Forelimb muscle (tissue), 1 donor: ENCODE results near the gene WSCD2. TPM values are rescaled to one million over a fixed set of nuclear protein-coding genes. Genes with fewer than 3 reads are reported as not detected.

Experiments
- DNase-seq: peaks from one replicate; pipeline ENCODE4 v3.0.0-alpha.2; 2013; ENCODE audit warnings: low read depth
- polyA plus RNA-seq: library from polyadenylated mRNA; unstranded; fragments of 120-200 nt; gene quantifications from one replicate; pipeline ENCODE4 v1.2.1, GENCODE V29; 2013; ENCODE audit not compliant: insufficient read length

Gene WSCD2
- polyA plus RNA-seq, 1 donor: 1.9 TPM

DNA sequence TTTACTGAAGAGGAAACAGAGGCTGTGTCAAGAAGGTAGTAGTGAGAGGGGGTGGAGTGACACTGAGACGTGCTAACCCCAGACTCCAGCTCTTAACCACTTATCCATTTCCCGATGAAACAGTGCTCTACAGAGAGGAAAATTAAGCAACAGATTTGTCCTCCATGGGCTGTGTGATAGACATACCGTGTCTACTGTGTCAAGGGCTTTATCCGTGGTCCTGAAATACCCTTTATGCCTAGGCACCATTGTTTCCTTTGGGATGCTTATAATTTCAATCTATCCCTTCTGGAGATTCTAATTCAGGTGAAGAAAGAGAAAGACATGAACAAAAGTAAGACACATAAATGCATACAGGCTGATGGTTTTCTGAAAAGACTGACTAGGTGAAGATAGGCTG, 138.4 kb downstream of the WSCD2 start:
- no peak for DNase-seq

DNA sequence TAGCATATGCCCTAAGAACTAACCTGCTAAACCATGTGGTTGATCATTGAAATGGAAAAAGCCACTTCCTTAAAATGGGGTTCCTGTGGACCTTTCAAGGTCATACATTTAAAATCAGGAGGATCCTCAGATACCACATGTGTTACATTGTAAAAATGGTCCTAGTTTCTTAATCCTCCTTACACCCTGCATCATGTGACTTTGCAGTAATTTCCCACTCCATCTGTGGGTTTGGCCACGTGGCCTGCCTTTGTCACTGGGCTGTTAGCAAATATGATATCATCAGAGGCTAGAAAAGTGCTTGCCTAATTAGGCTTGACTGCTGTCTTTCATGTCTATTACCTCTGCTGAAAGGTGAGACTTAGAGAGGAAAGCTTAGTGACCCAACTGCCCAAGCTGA, 139.3 kb downstream of the WSCD2 start:
- no peak for DNase-seq

DNA sequence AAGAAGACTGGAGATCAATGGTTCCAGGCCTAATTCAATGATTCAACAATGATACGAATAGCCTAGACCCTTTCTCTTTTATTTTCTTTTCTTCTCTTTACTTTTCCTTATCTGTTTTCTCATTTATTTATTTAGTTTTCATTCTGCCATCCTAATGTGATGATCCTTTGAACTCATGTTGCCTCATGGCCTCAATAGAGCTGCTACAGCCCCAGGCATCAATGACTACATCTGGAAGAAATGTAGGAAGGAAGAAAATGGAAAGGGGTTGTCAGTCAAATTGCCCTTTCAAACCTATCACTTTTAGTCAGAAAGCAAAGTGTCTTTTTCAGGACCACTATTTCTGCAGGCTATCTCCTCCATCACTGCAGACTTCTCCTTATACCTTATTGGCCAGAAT, 140.1 kb downstream of the WSCD2 start:
- DNase-seq: no peak

DNA sequence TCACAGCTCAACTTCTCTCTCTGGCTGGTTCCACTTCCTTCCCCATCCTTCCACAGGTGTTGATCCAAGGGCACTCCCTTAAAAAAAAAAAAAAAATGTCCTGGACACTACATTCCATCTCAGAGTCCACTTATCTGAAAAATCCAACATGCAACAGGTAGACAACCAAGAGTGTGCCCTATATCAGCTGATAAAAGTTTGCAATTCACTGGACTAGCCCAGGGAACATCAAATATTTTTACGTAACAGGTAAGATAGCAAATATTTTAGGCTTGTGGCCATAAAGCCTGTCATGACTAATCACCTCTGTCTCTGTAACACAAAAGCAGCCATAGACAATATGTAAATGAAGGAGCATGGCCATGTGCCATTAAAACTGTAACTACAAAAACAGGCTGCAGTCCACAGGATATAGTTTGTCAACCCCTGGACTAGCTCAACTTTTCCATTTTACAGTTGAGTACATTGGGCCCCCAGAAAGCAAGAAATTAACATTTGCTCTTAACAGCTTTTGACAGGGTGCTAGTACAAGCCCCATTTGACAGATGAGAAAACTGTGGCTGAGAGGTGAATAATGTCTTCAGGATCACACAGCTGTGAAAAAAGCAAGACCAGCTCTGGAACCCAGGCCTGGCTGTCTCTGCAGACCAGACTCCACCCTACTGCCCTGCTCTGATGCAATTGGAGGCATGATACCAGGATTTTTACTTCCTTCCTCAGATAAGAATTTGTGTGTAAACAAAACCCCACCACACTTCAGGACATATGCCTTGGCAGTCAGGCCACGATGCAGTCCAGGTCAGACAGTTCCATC, 141.2 kb downstream of the WSCD2 start:
- no peak for DNase-seq

DNA sequence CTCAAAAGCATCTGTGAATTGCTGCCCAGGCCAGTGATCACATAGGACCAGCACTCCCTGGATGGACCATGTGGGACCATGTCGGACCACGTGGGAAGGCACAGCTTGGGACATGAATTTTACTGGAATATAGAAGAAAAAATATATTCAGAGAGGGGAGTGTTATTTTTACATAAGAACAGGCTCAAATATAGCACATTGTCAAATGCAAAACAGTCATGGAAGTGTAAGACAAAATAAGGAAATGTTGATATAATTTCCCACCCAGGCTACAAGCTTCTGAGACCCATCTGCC, 141.7 kb downstream of the WSCD2 start:
- no peak for DNase-seq

DNA sequence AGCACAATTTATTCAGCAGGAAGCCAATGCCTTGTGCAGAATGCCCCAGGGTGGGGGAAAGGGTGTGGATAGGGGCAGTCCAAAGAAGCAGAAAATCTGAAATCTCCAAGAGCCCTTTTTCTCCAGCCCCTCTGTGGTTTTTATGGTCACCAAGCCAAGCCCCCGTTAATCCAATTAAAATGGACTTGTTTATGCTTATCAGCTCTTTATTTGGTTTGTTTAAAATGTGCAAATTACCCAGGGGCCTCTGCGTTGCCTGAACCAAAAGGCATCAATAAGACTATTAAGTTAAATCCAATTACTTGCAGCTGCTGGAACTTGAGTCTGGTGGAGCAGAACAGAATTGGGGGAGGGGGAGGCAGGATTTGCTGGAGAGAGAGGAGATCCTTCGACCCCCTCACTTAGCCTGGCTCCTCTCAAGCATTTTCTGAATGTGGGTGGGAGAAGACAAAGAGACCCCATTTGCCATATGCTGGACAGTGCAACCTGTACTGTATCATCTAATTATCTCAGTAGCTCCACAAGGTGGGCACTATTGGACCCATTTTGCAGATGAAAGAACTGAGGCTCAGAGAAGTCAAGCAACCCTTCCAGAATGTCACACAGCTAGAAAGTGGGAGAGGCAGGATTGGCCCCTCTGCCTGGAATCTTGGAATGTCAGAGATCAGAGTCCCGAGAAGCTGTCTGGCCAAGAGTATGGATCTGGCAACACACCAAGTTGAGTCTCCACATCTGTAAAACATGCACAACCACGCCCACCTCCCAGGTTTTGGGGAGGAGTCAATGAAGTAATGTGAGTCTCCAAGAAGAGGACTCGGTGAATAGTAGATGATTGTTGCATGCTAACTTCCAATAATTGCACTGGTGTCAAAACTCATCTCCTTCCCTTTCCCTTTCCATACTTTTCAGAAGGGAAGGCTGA, 143.1 kb downstream of the WSCD2 start:
- no peak for DNase-seq

DNA sequence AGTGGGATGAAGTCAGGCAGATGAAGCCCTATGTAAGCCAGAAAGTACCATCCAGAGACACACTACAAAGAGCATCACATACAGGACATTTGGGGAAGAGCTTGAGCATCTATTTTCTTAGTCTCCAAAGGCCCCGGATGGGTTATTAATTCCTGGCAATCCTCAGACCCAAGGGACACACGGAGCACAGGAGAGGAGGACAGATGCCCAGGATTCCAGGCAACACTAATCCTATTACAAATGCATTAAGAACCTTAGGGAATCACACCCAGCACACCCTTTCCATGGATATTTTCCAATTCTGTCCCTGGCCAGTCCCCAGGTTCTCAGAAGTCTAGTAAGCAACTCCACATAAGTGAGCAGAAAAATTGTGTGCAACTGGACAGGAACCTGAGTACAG, 144.1 kb downstream of the WSCD2 start:
- no peak for DNase-seq

DNA sequence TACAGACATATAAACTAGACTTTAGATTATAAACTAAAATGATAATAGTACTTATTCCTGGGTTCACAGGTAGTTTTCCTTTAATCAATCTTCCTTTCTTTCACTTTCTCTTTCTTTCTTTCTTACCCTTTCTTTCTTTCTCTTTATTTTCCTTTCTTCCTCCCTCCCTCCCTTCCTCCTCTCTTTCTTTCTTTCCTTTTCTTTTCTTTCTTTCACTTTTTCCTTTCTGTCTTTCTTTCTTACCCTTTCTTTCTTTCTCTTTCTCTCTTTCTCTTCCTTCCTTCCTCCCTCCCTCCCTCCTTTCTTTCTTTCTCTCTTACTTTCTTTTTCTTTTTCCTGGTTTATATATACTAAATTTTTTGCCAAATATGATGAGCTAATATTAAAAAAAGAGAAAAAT, 148.5 kb downstream of the WSCD2 start:
- no peak for DNase-seq

DNA sequence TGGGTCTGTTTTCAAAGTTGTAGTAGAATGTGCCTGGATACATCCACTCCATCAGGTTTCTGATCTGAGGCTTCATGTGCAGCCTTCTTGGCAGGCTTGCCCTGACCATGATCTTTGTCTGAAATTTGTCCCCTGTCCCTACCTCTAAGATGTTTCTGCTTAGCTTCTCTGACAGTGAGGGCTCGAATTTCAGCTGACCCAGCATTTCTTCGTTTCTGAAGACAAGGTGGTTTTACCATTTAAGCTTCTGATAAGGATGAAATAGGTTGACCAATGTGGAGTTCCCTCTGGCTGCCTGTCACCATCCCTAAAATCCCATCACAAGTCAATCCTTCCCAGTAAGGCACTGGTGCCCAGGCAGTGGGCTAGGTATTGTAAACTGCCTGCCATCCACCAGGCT, 153.1 kb downstream of the WSCD2 start:
- DNase-seq: no peak

DNA sequence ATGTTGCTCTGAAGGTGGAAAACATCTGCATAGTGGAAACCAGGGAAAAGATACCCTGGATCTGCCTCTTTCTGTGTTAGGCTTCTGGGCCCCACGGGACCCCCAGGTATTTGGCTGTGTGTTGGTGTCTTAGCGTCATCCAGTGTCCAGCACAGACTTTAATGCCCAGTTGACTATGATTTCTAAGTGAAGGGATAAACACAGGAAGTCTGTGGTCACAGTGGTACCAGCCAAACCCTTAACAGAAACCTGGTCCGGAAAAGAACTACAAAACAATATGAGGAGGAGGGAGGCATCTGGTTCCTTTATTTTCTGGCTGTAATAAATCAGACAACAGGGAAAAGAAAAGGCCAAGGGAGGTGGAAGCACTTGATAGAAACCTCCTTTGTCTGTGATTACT, 153.6 kb downstream of the WSCD2 start:
- DNase-seq: no peak

DNA sequence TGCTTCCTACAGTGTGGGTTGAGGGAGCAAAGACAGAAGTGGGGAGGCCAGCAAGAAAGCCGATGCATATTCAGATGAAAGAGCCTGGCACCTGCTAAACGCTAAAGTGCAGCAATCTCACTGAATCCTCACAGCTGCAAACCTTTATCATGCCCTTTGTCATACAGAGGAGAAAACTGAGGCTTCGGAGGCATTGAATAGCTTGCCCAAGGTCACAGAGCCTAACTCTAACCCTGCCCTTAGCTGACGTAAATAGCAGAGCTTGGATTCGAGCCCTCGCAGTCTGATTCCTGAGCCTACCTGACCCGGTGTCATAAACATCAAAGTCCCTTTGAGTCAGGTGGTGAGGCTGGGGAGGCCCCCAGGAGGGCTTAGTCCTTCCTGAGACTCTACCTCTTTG, 155.1 kb downstream of the WSCD2 start:
- DNase-seq: no peak

DNA sequence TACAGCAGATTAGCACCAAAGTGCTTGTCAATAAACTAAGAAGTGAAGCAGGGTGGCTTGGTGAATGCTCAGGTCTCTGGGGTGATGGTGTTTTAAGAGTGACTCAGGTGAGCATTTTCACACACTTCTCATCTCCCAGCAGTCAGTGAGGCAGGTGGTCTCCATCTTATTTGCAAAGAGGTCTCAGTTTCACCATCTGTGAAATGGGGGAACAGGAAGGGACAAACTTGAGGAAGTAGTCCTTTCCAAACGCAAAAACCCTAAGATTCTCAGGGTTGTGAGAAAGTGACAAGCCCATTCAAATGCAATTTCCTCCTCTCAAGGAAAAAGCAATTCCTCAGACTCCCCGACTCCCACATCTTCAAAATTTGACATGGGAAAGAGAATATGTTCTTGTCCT, 155.9 kb downstream of the WSCD2 start:
- DNase-seq: no peak

DNA sequence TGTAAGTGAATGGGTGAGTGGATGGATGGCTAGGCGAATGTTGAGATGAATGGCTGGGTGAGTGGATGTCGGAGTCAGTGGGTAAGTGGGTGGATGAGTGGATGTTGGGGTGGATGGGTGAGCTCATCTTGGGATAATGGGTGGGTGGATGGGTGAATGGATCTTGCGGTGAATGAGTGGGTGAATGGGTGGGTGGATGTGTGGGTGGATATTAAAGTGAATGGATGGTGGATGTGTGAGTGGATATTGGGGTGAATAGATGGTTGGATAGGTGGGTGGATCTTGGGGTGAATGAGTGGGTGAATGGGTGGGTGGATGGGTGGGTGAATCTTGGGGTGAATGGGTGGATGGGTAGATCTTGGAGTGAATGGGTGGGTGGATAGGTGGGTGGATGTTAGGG, 158.1 kb downstream of the WSCD2 start:
- DNase-seq: no peak

DNA sequence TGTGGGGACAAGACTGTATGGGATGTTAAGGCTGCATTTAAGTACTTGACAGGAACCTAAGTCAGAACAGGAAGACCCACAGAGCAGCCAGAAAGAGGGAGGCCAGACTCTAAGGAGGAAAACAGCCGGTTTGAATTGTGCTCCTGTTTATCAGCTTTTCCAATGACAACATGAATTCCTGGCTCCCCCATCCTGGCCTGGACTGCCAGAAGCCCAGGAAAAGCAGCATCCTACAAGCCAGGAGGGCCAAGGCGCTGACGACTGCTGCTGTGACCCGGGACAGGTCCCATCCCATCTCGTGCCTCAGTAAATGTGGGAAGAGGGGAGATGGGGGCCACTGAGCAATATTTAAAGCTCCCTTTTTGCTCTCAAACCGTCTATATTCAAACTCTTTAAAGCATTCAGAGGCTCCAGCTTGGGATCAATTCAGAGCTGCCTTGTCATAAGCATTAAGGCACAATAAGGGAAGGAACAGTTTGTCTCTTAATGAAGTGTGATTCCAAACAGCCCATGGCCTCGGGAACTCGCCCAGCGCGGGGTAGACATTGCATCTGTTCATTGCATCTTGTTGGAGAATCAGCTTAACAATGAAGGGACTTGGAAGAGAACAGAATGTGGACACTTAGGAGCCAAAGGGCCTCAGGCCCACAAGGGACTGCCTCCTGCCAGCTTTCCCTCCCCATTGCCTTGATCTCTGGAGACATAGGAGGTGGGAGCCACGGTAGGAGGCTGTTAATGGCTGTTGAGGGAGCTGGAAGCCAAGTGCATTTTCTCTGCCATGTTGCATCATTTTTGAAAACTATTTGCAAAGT, 160.5 kb downstream of the WSCD2 start:
- peak; percentile 72 for DNase-seq

DNA sequence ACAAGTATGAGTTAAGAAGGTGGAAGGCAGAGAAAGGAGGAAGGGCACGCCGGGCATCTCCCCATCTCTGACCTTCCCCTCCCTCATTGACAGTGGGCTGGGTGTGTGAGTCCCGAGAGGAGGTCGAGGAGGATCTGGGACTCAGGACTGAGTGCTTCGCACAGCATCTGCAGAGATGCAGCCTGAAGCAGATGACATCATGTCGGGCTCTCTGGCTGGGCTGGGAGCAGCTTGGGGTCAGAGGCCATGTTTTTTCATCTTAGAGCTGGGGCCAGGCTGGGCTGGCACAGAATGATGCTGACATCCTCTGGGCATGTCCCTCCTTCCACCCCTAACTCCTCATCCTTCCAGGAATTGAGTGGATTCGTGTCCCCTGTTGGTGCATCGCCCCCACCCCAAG, 166.6 kb downstream of the WSCD2 start:
- DNase-seq: no peak

DNA sequence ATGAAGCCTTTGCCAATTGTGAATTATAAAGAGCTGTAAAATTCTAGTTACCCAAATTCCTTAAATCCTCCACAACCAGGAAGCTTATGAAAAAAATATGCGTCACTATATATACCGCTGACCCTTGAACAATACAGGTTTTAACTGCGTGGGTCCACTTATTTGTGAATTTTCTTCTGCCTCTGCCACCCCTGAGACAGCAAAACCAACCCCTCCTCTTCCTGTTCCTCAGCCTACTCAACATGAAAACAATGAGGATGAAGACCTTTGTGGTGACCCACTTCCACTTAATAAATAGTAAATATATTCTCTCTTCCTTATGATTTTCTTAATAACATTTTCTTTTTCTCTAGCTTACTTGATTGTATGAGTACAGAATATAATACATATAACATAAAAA, 167.9 kb downstream of the WSCD2 start:
- no peak for DNase-seq

DNA sequence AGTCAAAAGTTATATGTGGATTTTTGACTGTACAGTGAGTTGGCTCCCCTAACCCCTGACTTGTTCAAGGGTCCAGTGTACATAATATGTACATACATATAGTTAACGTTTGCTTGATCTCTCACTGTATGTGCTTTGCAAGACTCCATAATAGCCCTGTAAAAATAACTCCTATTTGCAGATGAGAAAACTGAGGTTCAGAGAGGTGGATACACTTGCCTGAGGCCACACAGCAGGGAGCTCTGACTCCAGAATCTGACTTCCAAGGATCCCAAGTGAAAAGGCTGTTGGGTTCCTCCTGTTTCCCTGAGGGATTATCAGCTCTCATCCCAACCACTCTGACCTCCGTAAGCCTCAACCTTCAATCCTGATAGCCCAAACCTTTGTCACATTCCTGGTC, 168.3 kb downstream of the WSCD2 start:
- no peak for DNase-seq

DNA sequence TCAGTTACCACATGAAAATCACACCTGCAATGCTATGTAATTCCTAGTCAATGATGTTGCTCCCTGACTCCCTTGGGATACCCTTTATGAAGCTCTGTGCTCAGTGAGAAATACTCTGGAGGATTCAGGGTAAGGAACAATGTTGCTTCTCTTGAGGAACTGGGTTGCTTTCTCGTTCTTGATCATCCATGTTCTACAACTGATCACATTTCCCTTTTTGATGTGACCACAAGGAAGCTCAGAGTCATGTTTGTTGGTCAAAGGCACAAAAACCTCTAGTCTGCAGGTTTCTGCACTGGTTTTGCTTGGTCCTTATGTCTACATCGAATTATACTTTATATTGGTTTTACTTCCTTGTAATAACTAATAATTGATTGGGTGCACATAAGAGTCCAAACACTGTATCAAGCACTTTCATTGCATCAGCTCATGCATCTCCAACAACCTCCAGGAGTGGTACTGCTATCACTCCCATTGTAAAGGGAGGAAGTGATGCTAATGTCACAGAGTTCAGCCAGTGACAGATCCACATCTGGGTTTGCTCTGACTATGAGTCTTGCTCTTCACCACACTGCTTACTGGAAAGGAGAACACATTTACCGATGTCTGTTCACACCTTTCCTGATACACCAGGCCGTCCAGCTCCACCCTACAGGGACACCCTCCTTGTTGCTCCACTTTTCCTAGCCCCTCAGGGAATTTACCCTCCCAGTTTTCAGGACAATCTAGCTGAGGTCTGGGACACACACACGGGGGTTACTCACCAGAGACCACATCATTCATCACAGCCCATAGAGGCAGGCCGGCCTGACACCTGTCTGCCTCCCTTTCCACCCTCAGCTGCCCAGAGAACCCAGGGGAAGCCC, 169.0 kb downstream of the WSCD2 start:
- no peak for DNase-seq

DNA sequence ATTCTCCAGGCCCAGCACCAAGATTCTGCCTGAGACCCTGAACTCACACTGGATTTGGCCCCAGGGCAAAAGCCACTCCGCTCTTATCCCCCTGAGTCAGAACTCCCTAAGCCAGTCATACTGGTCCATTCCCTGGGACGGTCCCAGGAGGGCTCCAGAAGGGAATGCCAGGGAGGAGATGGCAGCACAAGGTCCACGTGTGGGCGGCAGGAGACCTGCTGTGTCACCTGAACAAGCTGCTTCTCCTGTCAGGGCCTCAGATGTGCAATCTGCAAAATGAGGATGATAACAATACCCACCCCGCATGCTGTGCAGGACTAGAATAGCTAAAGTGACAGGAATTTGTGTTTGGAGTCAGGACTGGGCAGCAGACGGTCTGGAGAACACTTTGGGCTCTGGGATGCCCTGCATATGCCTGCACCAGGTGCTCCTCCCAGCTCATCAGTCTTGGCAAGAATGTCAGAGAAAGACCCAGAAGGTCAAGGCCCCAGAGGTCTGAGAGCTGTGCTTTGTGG, 169.7 kb downstream of the WSCD2 start:
- DNase-seq: no peak

DNA sequence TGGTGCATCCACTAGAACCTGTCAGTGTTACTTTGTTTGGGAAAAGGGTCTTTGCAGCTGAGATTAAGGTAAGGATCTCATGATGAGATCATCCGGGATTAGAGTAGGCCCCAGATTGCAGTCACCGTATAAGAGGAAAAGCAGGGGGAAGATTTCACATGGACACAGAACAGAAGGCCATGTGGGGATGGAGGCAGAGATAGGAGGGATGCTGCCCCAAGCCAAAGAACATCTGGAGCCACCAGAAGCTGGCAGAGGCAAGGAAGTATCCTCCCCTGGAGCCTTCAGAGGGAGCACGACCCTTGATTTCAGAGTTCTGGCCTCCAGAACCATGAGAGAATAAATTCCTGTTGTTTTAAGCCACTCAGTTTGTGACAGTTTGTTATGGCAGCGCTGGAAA, 170.4 kb downstream of the WSCD2 start:
- no peak for DNase-seq
